Neuronal stem cell (in vitro differentiated cells): ENCODE measurements around the gene ACKR3.
A peak's percentile ranks its signal among the peaks of the same experiment; 100 is the strongest.

ENCODE experiments used
- DNase-seq: peaks from one replicate; pipeline ENCODE4 v3.0.0-alpha.2; 2013; ENCODE audit warnings: low spot score
- H2AFZ ChIP-seq: one replicate; pipeline ENCODE4 v1.6.1; 2013; ENCODE audit warnings: mild to moderate bottlenecking, low read length, inconsistent platforms
- H2AK5ac ChIP-seq: 2 replicates; pipeline ENCODE4 v1.6.1; 2013; ENCODE audit warnings: low read depth, mild to moderate bottlenecking, inconsistent platforms, low read length, moderate library complexity, mixed read lengths
- H2BK120ac ChIP-seq: 2 replicates; pipeline ENCODE4 v1.6.1; 2013; ENCODE audit warnings: low read depth, mild to moderate bottlenecking, inconsistent platforms, low read length, moderate library complexity, mixed read lengths
- H2BK12ac ChIP-seq: one replicate; pipeline ENCODE4 v1.6.1; 2013; ENCODE audit warnings: low read length, inconsistent platforms
- H2BK15ac ChIP-seq: 2 replicates; pipeline ENCODE4 v1.6.1; 2013; ENCODE audit warnings: mild to moderate bottlenecking, low read length, inconsistent platforms, mixed read lengths
- H2BK5ac ChIP-seq: one replicate; pipeline ENCODE4 v1.6.1; 2013; ENCODE audit warnings: inconsistent platforms, mild to moderate bottlenecking, low read length, moderate library complexity
- H3K14ac ChIP-seq: one replicate; pipeline ENCODE4 v1.6.1; 2013; ENCODE audit warnings: low read length, inconsistent platforms
- H3K18ac ChIP-seq: 2 replicates; pipeline ENCODE4 v1.6.1; 2013; ENCODE audit warnings: low read length, inconsistent platforms
- H3K23ac ChIP-seq: 2 replicates; pipeline ENCODE4 v1.6.1; 2013; ENCODE audit warnings: low read depth, mild to moderate bottlenecking, mixed read lengths, low read length, inconsistent platforms; ENCODE audit not compliant: poor library complexity
- H3K27ac ChIP-seq: replicated peaks from 3 replicates; pipeline ENCODE4 v1.5.1; 2013; ENCODE audit warnings: low read length, inconsistent platforms
- H3K27me3 ChIP-seq, 3 experiments: 2 replicates each; pipeline ENCODE4 v1.6.1; 2013; ENCODE audit warnings: low read length in 3 of 3, mild to moderate bottlenecking in 2 of 3, inconsistent platforms in 1 of 3, low read depth in 1 of 3, mixed read lengths in 1 of 3, moderate library complexity in 1 of 3; ENCODE audit not compliant: control insufficient read depth in 3 of 3, insufficient read depth in 3 of 3
- H3K36me3 ChIP-seq, 2 donors: replicated peaks in 1 of 2; 2 replicates each; pipeline ENCODE4 v1.6.1; 2013; ENCODE audit warnings: low read length in 2 of 2; ENCODE audit not compliant: control insufficient read depth in 2 of 2, insufficient read depth in 2 of 2
- H3K4ac ChIP-seq: 2 replicates; pipeline ENCODE4 v1.6.1; 2013; ENCODE audit warnings: inconsistent platforms, mild to moderate bottlenecking, low read length, moderate library complexity
- H3K4me1 ChIP-seq, 2 donors: 1 replicate in 1 of 2; 2 replicates in 1 of 2; pipeline ENCODE4 v1.6.1; 2013; ENCODE audit warnings: low read length in 2 of 2, low read depth in 1 of 2; ENCODE audit not compliant: control insufficient read depth in 2 of 2, insufficient read depth in 1 of 2
- H3K4me2 ChIP-seq: one replicate; pipeline ENCODE4 v1.6.1; 2013; ENCODE audit warnings: mild to moderate bottlenecking, low read length, inconsistent platforms; ENCODE audit not compliant: insufficient read depth, poor library complexity, severe bottlenecking
- H3K4me3 ChIP-seq, 2 donors: 2 replicates each; pipeline ENCODE4 v1.5.1; 2013; ENCODE audit warnings: low read length in 2 of 2, mild to moderate bottlenecking in 2 of 2, inconsistent platforms in 1 of 2, moderate library complexity in 1 of 2
- H3K79me1 ChIP-seq: one replicate; pipeline ENCODE4 v1.6.1; 2013; ENCODE audit warnings: low read depth, mild to moderate bottlenecking, inconsistent platforms, low read length, moderate library complexity
- H3K9ac ChIP-seq: one replicate; pipeline ENCODE4 v1.6.1; 2013; ENCODE audit warnings: mild to moderate bottlenecking, low read depth, low read length, inconsistent platforms; ENCODE audit not compliant: poor library complexity
- H3K9me3 ChIP-seq, 2 donors: replicated peaks in 1 of 2; 2 replicates each; pipeline versions ENCODE3 to v1.6.1; 2013; ENCODE audit warnings: low read length in 2 of 2, mild to moderate bottlenecking in 2 of 2, inconsistent platforms in 1 of 2, low read depth in 1 of 2, mixed read lengths in 1 of 2, moderate library complexity in 1 of 2; ENCODE audit not compliant: control insufficient read depth in 2 of 2, insufficient read depth in 1 of 2
- H4K8ac ChIP-seq: one replicate; pipeline ENCODE4 v1.6.1; 2013; ENCODE audit warnings: low read depth, mild to moderate bottlenecking, inconsistent platforms, low read length, moderate library complexity
- H4K91ac ChIP-seq: one replicate; pipeline ENCODE4 v1.6.1; 2013; ENCODE audit warnings: low read length, low read depth, mild to moderate bottlenecking, inconsistent platforms; ENCODE audit not compliant: poor library complexity
- WGBS, 2 donors: extraction: QIAGEN DNeasy Blood & Tissue Kit; methylation state at CpG; one replicate each; pipeline ENCODE4 v1.1.7; 2013; ENCODE audit warnings: missing lambda C conversion rate in 2 of 2, mixed read lengths in 1 of 2; ENCODE audit not compliant: insufficient read length in 2 of 2, insufficient replicate concordance in 1 of 2; ENCODE audit errors: extremely low coverage in 2 of 2; 5-methylcytosine and 5-hydroxymethylcytosine counted together

The ACKR3 gene

GRCh38 chr2:236545248-236545658 lies 24.4 kb upstream of the ACKR3 start:
- Histone ChIP-seq H3K9me3 (peaks cover 2 to 8% of the 10 kb centered on the region in 2 donors), H3K4me2 (no peak overlapping the region), H2BK15ac (no peak overlapping the region), H3K4me1 (no peaks in the 10 kb centered on the region), H3K36me3 (no peaks in the 10 kb centered on the region), H2AFZ (no peak overlapping the region), H3K27me3 (no peaks in the 10 kb centered on the region), H4K91ac (no peak overlapping the region), H2BK12ac (no peak overlapping the region), H3K18ac (no peak overlapping the region), H4K8ac (no peak overlapping the region), H3K23ac (no peak overlapping the region), H3K27ac (no peak overlapping the region), H2BK5ac (no peak overlapping the region), H3K9ac (no peak overlapping the region), H3K4ac (no peak overlapping the region), H3K14ac (no peak overlapping the region), H3K4me3 (no peak overlapping the region), H2BK120ac (no peak overlapping the region), H3K79me1 (no peaks in the 10 kb centered on the region), H2AK5ac (no peak overlapping the region)
- DNase-seq, result no peak
- no CpG with 5 or more reads among the region's 11 CpGs for WGBS, 2 donors

DNA sequence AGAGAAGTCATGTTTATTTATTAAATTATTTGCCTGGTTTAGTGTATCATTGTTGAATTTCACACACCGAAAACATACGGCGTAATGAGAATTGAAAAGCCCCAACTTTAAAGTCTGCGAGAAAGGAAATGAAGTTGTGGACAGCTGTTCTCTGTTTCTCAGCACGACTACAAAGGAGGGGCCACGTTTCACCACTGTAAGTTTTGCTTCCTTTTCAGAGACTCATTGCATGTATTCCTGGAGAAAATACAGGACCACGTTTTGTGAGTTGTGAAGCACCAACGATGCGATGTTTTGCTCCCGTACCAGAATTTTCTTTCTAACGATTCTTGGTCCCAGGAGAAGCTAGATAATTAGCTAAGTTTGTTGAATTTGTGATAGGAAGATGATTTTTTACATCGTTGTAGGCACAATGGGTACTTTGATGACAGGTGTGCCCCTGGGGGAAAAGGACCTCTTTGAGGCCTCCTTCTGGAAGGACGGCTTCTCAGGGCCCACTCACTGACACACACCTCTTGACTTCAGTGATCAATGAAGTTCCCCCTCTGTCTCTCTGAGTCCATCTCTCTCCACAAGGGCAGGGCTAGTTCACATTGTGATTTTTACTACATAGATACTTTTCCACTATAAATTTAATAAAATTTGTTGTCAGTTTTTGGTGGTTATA lies 23.7 kb upstream of the ACKR3 start:
- H2AK5ac ChIP-seq, result no peak overlapping the region

GRCh38 chr2:236546561-236547002 lies 23.0 kb upstream of the ACKR3 start:
- Histone ChIP-seq H3K36me3 (no peaks in the 10 kb centered on the region), H2BK5ac (no peak overlapping the region), H2BK120ac (no peak overlapping the region), H4K8ac (no peak overlapping the region), H2AFZ (peak overlapping the region; percentile 31), H3K4me3 (no peak overlapping the region), H3K4me2 (no peak overlapping the region), H3K4ac (no peak overlapping the region), H3K23ac (no peak overlapping the region), H3K18ac (no peak overlapping the region), H3K79me1 (no peaks in the 10 kb centered on the region), H3K27ac (no peak overlapping the region), H4K91ac (no peak overlapping the region), H2AK5ac (no peak overlapping the region), H3K4me1 (peaks cover 4 to 9% of the 10 kb centered on the region in 2 donors), H3K27me3 (no peaks in the 10 kb centered on the region), H2BK12ac (no peak overlapping the region), H3K9me3 (peaks cover 2 to 8% of the 10 kb centered on the region in 2 donors), H2BK15ac (no peak overlapping the region), H3K14ac (no peak overlapping the region), H3K9ac (no peak overlapping the region)
- no CpG with 5 or more reads among the region's 7 CpGs for WGBS, 2 donors
- DNase-seq, result no peak

More for the DNA sequence above, 23.7 kb upstream of the ACKR3 start:
- Histone ChIP-seq H3K79me1 (no peaks in the 10 kb centered on the region), H3K9me3 (peaks cover 2 to 8% of the 10 kb centered on the region in 2 donors), H3K36me3 (no peaks in the 10 kb centered on the region), H3K18ac (no peak overlapping the region), H2BK12ac (no peak overlapping the region), H2AFZ (no peak overlapping the region), H4K91ac (no peak overlapping the region), H3K4ac (no peak overlapping the region), H3K4me2 (no peak overlapping the region), H2BK120ac (no peak overlapping the region), H3K27ac (no peak overlapping the region), H3K23ac (no peak overlapping the region), H2BK5ac (no peak overlapping the region), H3K9ac (no peak overlapping the region), H3K4me3 (no peak overlapping the region), H3K14ac (no peak overlapping the region), H3K4me1 (peaks cover 1 to 3% of the 10 kb centered on the region in 2 donors), H4K8ac (no peak overlapping the region), H2BK15ac (no peak overlapping the region), H3K27me3 (no peaks in the 10 kb centered on the region)
- no peak for DNase-seq
- no CpG with 5 or more reads among the region's 13 CpGs for WGBS, 2 donors

DNA sequence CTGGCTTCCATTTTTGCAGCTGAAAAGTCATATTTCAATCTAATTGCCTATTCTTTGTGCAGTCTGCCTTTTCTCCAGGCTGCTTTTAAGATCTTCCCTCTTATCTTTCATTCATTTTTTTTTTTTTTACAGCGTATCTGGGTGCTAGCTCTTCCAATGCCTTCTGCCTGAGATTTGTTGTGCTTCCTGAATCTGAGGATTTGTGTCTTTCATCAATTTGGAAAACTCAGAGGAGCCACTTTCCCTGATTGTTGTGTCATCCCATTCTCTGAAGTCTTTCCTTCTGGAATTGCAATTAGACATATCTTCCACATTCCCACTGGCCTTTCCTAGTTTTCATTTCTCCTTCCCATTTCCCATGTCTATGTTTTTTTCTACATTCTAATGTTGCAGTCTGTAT lies 21.9 kb upstream of the ACKR3 start:
- Histone ChIP-seq H4K91ac (no peak overlapping the region), H2BK120ac (no peak overlapping the region), H2BK12ac (no peak overlapping the region), H2AFZ (no peak overlapping the region), H2BK5ac (no peak overlapping the region), H2AK5ac (no peak overlapping the region), H3K79me1 (no peaks in the 10 kb centered on the region), H3K27me3 (no peaks in the 10 kb centered on the region), H3K4me2 (no peak overlapping the region), H2BK15ac (no peak overlapping the region), H3K4ac (no peak overlapping the region), H4K8ac (no peak overlapping the region), H3K9ac (no peak overlapping the region), H3K23ac (no peak overlapping the region), H3K14ac (no peak overlapping the region), H3K27ac (no peak overlapping the region), H3K9me3 (peaks cover 2 to 8% of the 10 kb centered on the region in 2 donors), H3K4me1 (peaks cover 9 to 19% of the 10 kb centered on the region in 2 donors), H3K18ac (no peak overlapping the region), H3K36me3 (no peaks in the 10 kb centered on the region), H3K4me3 (no peak overlapping the region)
- whole genome bisulfite sequencing, 2 donors, result no CpG with 5 or more reads among the region's 1 CpG
- DNase-seq, result no peak
